DMS79 treated with DMSO at 0.1 percent for 48 hours (cell line): ENCODE data around the gene ITGA2B.
"Not testable (repeated sequence)": the region's sequence is repeated elsewhere in the genome, so short reads cannot be mapped to it uniquely, and the experiment has no call there.

ENCODE experiments used
- DNase-seq: peaks from one replicate; lab custom pipeline; 2025; lab: John Stamatoyannopoulos, UW

The ITGA2B gene

DNA sequence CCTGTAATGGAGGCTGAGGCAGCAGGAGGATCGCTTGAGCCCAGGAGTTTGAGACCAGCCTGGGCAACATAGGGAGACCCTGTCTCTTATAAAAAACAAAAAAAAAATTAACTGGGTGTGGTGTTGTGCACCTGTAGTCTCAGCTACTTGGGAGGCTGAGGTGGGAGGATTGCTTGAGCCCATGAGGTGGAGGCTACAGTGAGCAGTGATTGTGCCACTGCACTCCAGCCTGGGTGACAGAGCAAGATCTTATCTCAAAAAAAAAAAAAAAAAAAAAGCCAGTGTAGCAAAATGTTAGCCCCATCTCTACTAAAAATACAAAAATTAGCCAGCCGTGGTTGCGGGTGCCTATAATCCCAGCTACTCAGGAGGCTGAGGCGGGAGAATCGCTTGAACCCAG lies 59.2 kb downstream of the ITGA2B start:
- not testable (repeated sequence) for DNase-seq

GRCh38 chr17:44329516-44329915 lies 59.9 kb downstream of the ITGA2B start:
- DNase-seq = not testable (repeated sequence)

DNA sequence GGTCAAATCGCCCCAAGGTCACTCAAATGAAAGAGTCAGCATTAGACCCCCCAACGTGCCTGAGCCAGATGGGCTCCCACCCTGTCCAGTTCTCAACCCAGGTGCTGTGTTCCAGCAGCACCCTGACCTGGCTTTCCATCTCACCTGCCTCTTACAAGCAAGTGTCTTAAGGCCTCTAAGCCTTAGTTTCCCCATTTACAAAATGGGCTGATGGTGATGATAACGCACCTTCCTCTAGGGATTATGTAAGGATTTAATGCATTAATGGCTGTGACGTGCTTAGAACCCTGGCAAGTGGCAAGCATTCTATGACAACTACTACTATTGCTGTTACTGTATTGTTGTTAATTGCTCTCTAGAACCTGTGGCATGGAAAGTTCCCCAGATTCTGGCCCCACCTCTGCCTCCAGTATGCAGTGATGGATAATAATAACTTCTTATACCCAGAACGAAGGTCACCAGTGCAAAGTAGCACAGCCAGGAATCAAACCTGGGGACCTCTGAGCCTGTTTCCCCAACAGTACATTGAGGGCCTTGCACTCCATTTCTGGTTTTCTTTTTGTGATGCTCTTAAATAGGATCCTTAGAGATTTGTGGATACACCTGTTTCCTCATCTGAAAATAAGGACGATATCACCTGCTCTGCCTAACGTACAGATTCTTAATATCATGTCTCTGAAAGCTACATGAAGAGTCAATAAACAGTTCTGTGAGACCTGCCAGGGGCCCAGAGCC lies 61.6 kb downstream of the ITGA2B start:
- no peak for DNase-seq

- peak; percentile 87 for DNase-seq
These were observed 62.5 kb downstream of the ITGA2B start for GRCh38 chr17:44326861-44327444.

- peak; percentile 81 for DNase-seq
These were observed 64.7 kb downstream of the ITGA2B start, which contains the start of gene SLC25A39 for GRCh38 chr17:44324571-44325275. Gene SLC25A39 (minus strand): TSS chr17:44324823. CDS start chr17:44323562, 1,261 bp downstream.

- DNase-seq = no peak
These were observed 65.3 kb downstream of the ITGA2B start for GRCh38 chr17:44324092-44324570.

DNA sequence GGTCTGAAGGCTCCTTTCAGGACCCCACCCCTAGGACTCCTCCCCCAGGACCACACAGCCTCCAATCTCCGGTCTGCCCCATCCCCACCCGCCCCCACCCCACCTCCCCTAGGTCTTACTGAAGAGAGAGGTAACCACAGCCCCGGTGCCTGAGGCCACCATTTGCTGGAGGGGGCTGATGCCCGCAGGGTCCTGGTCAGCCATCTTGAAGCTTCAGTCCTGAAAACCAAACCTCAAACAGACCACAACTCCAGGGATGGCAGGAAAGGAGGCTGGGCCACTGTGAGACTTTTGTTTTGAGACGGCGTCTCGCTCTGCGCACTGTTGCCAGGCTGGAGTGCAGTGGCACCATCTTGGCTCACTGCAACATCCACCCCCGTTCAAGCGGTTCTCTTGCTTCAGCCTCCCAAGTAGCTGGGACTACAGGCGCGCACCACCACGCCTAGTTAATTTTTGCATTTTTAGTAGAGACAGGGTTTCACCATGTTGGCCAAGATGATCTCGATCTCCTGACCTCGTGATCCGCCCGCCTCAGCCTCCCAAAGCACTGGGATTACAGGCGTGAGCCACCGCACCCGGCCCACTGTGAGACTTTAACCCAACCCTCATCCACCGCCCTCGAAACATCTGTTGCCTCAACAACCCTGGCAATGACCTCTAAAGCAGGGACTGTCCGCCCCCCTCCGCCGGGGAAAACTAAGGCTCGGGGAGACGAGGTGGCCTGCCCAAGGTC lies 65.9 kb downstream of the ITGA2B start:
- DNase-seq = no peak

- DNase-seq = no peak
These were observed 67.1 kb downstream of the ITGA2B start for GRCh38 chr17:44322236-44322895.
